Stimulated activated CD4-positive, alpha-beta T cell treated with anti-CD3 and anti-CD28 coated beads, Interleukin-2, amount 100 ng/mL, for 24 hours (primary cell): Measurements from ENCODE around the gene WDR70.

Source experiments
- DNase-seq, 2 donors: peaks; one replicate each; pipeline ENCODE4 v3.0.0-alpha.2; 2020

Gene WDR70

DNA sequence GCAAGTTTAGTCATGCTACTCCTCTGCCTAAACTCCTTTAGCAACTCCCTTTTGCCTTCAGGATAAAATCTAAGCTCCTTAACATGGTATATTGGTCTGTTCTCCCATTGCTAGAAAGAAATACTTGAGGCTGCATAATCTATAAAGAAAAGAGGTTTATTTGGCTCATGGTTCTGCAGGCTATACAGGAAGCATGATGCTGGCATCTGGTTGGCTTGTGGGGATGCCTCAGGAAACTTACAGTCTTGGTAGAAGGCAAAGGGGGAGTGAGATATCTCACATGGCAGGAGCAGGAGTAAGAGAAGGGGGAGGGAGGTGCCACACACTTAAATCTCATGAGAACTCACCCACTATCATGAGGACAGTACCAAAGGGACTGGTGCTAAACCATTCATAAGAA lies 315.7 kb downstream of the WDR70 start:
- no peak for DNase-seq

DNA sequence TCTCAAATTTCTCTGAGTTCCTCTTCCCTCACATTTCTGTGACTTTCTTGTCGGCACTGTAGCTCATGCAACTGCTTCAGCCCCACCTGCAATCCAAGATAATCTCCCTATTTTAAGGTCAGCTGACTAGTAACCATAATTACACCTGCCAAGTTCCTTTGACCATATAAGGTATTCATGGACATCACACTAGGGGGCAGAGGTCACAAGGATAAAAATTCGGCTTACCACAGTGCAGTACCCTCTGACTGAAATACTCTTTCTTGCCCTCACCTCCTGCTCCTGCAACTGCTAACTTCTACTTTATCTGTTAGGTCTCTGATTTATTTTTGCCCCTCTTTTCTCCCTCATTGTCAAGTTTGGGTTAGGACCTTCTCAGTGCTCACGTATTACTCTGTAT lies 316.5 kb downstream of the WDR70 start:
- DNase-seq: no peak

- DNase-seq: no peak
Measured at GRCh38 chr5:37696190-37697021, 317.3 kb downstream of the WDR70 start.

- DNase-seq: no peak
Measured at GRCh38 chr5:37701868-37702267, 322.8 kb downstream of the WDR70 start.

DNA sequence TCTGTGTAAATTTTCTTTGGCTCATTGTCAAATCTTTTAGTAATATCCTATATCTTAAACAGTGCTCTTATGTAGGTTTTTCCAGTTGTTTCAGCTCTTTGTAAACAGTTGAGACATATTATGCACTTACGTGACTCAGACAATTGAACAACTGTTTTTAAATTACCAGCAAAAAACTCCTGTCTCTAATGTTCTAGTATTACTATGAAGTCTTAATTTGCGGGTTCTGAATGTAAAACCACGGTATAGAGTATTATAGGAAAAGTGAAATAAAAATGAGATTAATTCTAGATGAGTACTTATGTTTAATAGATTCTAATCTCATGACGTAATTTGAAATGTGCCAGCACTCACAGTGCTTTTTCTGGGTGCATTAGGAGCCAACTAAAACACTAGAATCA lies 324.7 kb downstream of the WDR70 start:
- DNase-seq: no peak

DNA sequence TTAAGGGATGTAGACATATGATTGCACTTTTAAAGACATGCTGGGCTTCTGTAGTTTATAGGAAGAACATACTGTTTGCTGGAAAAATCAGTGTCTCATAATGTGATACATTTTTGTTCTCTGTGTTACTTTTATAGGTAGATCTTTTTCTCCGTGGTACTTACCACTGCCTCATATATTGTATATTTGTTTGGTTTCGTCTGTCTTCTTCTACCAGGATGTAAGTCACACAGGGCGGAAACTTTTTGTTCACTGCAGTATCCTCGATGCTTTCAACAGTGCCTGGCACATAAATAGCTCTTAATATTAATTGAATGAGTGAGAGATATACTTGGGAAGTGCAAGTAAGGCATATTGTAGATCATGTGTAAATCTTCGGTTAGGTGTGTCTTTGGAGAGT lies 325.3 kb downstream of the WDR70 start:
- DNase-seq: no peak

- DNase-seq: no peak
Measured at GRCh38 chr5:37709020-37709419, 329.9 kb downstream of the WDR70 start.

- no peak for DNase-seq
Measured at GRCh38 chr5:37710965-37711364, 331.8 kb downstream of the WDR70 start.

- DNase-seq: no peak
Measured at GRCh38 chr5:37712750-37713149, 333.6 kb downstream of the WDR70 start.

- no peak for DNase-seq
Measured at GRCh38 chr5:37714756-37715155, 335.6 kb downstream of the WDR70 start.

DNA sequence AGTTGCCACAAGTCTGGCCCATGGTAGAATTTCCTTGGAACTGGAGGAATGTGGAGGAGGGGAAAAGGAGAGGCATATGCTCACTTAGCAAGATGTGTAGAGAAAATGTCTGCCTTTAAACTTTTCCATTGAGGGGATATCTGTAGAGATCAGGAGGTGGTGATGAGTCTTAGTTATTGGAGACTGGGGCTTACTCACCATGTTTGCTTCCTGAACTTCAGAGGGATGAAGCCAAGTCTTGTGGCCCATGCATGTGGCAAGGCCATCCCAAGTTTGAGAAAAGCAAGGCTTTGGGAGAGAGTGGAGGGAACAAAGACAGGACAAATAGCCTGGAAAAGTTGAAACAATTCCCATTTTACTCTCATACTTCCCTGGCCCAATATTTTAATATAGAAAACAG lies 336.2 kb downstream of the WDR70 start:
- DNase-seq: no peak

GRCh38 chr5:37715992-37716391 lies 336.9 kb downstream of the WDR70 start:
- no peak for DNase-seq

- no peak for DNase-seq
Measured at GRCh38 chr5:37716405-37716804, 337.3 kb downstream of the WDR70 start.

GRCh38 chr5:37717276-37717612 lies 338.1 kb downstream of the WDR70 start:
- no peak for DNase-seq

- no peak for DNase-seq
Measured at GRCh38 chr5:37717613-37718431, 338.7 kb downstream of the WDR70 start.

DNA sequence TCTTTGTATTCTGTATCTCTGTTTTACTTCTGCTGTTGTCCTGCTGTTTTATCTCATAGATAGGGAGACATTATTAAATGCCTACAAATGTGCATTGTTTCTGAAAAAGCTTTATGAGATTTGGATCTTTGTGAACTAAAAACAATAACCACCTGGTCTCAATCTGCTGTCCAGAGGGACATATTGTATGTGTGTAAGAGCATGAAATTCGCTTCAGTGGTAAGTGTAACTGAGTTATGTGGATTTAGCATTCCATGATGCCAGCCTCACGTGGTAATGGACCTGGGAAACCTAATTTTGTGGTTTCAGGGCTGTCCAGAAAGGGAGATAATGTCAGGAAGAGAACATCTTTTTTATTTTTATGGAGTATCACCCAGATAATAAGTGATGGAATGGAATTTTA lies 341.4 kb downstream of the WDR70 start:
- DNase-seq: no peak

DNA sequence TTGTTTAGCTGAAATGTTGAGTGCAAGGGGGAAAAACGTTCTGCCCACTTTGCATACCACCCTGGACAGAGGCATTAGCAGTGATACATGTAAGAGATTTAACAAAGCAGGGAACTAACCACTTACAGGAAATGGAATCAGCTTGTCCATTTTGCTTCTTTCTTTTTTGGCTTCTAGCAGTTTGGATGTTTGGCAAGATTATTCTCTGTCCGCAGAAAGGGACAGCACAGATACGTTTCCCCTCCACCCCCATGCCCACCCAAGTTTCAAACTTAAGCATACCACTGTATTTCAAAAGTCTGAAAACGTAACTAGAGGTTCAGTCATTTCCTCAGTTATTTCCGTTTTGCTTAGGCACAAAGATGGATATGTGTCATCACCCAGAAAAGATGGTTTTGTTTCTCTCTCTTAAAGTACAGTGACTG lies 342.3 kb downstream of the WDR70 start:
- DNase-seq: peak; percentile 15 to 35

GRCh38 chr5:37722236-37723161 lies 343.4 kb downstream of the WDR70 start:
- DNase-seq: peak; percentile 13 to 40

DNA sequence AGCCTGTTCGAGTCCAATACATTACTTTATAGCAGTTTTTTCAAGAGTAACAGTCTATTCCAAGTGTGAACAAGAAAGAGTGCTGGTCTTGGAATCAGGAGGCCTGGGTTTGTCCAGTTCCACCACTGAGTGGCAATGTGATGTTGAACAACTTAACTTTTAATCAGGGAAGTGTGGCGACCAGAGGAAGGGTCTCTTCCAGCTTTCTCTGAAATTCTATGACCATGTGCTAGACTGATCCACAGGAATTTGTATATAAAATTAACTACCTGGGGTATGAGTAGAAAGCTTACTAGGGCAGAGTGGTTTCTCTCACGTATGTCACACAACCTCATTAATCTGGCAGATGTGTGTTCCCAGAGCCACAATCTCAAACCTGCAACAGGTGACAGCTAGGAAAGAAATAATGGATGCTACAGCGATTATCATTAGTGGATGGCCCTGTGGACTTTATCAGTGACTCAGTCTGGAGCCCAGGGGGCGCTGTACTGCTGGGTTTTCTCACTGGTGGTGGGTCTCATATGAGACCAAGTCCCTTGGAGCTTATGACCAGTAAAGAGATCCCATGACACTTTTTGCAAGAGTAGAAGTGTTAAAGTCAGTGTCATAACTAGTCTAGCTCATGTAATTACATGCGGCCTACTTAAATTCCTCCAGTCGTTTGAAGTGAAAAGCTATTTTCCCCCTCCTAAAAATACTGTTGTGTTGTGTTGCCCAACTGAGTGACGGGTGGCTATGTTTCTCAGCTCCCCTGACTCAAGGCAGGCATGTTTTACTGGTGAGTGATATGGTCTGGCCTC lies 344.2 kb downstream of the WDR70 start:
- DNase-seq: no peak

- no peak for DNase-seq
Measured at GRCh38 chr5:37724395-37725125, 345.4 kb downstream of the WDR70 start.

- DNase-seq: no peak
Measured at GRCh38 chr5:37725185-37725584, 346.1 kb downstream of the WDR70 start.

- DNase-seq: no peak
Measured at GRCh38 chr5:37727238-37727637, 348.1 kb downstream of the WDR70 start.
